ENCODE results near the gene GPC5. TPM values are rescaled to one million over a fixed set of nuclear protein-coding genes. Genes with fewer than 3 reads are reported as not detected.
A peak's percentile ranks its signal among the peaks of the same experiment; 100 is the strongest.
"Not testable (repeated sequence)": the region's sequence is repeated elsewhere in the genome, so short reads cannot be mapped to it uniquely, and the experiment has no call there.

GPC5 gene
- total RNA-seq, 1 donor from 2014 or later, result 8.7 TPM

DNA sequence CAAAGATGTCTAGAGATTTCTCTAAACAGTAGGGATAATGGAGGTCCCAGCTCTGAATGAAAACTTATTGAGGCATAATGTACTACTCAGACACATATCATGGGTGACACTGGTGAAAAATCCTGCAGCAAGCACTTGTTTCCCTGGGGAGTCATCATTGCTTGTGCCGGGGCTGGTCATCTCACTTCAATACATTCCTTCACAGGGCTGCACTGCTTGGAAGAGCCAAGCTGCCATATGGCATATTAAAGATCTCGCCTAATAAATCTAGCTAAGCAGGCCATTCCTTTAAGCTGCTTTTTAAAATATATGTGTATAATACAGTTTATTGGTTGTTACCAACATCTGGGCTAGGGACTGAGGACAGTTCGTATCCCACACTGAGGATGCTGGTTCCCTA, 1496.0 kb downstream of the GPC5 start:
- no peak overlapping the region for H3K4me3 ChIP-seq
- no peaks in the 10 kb centered on the region for H3K27me3 ChIP-seq (ENCODE audit: low read depth)
- H3K27ac ChIP-seq, result no peak overlapping the region
- no peaks in the 10 kb centered on the region for H3K4me1 ChIP-seq
- H3K9me3 ChIP-seq, result peaks cover 5% of the 10 kb centered on the region
- no peaks in the 10 kb centered on the region for H3K36me3 ChIP-seq
- TF ChIP-seq, protein P1, sequence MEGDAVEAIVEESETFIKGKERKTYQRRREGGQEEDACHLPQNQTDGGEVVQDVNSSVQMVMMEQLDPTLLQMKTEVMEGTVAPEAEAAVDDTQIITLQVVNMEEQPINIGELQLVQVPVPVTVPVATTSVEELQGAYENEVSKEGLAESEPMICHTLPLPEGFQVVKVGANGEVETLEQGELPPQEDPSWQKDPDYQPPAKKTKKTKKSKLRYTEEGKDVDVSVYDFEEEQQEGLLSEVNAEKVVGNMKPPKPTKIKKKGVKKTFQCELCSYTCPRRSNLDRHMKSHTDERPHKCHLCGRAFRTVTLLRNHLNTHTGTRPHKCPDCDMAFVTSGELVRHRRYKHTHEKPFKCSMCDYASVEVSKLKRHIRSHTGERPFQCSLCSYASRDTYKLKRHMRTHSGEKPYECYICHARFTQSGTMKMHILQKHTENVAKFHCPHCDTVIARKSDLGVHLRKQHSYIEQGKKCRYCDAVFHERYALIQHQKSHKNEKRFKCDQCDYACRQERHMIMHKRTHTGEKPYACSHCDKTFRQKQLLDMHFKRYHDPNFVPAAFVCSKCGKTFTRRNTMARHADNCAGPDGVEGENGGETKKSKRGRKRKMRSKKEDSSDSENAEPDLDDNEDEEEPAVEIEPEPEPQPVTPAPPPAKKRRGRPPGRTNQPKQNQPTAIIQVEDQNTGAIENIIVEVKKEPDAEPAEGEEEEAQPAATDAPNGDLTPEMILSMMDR (IDR thresholded peaks at IDR 0.05), result no peak
- ATAC-seq, result no peak
- no peak for DNase-seq
- intact Hi-C loops (cut with DNase I), result no loop called here

- Histone ChIP-seq H3K27ac (no peak overlapping the region), H3K36me3 (no peaks in the 10 kb centered on the region), H3K27me3 (ENCODE audit: low read depth) (no peaks in the 10 kb centered on the region), H3K4me3 (no peak overlapping the region), H3K4me1 (no peaks in the 10 kb centered on the region), H3K9me3 (peaks cover 5% of the 10 kb centered on the region)
- ATAC-seq, result no peak
- intact Hi-C loops (cut with DNase I), result no loop called here
- TF ChIP-seq, protein P1 (IDR thresholded peaks at IDR 0.05), result no peak
- no peak for DNase-seq
Measured at GRCh38 chr13:92896842-92897241, 1498.4 kb downstream of the GPC5 start.

DNA sequence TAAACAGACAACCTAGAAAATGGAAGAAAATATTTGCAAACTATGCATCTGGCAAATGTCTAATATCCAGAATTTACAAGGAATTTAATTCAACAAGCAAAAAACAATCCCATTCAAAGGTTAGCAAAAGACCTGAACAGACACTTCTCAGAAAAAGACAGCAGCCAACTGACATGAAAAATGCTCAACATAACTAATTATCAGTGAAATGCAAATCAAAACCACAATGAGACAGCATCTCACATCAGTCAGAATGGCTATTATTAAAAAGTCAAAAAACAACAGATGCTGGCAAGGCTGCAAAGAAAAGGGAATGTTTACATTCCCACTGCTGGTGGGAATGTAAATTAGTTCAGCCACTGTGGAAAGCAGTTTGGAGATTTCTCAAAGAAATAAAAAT, 1500.5 kb downstream of the GPC5 start:
- ATAC-seq; H3K4me1 ChIP-seq; DNase-seq; intact Hi-C loops (cut with DNase I); H3K4me3 ChIP-seq; H3K27me3 ChIP-seq (ENCODE audit: low read depth); H3K36me3 ChIP-seq; H3K9me3 ChIP-seq; H3K27ac ChIP-seq: not testable (repeated sequence)

GRCh38 chr13:92900446-92900845, 1502.0 kb downstream of the GPC5 start:
- Histone ChIP-seq H3K4me3 (no peak overlapping the region), H3K4me1 (no peaks in the 10 kb centered on the region), H3K27ac (no peak overlapping the region), H3K36me3 (no peaks in the 10 kb centered on the region), H3K27me3 (ENCODE audit: low read depth) (no peaks in the 10 kb centered on the region), H3K9me3 (peaks cover 5% of the 10 kb centered on the region)
- ATAC-seq (no peak), DNase-seq (no peak)
- TF ChIP-seq, protein P1 (IDR thresholded peaks at IDR 0.05), result no peak
- intact Hi-C loops (cut with DNase I), result no loop called here

DNA sequence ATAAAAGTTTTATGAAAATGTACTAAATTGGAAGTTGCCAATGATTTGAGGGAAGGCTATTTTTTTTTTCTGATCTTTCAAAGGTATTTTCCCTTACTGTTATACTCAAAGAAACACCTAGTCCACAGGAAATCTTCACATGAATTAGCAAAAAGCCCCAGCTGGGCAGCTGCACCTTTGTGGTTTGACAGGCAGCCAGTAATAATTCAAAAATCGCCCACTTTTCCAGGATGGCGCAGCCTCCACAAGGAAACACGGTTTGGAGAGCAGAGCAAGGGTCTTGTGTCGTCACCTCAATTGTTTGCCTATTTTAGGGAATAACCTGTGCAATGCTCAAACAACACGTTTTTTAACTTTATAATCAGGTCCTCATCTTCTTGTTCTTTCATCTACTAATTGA, 1503.3 kb downstream of the GPC5 start:
- no peak for DNase-seq

GRCh38 chr13:92912629-92913028, 1514.2 kb downstream of the GPC5 start:
- Histone ChIP-seq H3K27me3 (ENCODE audit: low read depth) (no peaks in the 10 kb centered on the region), H3K4me1 (no peaks in the 10 kb centered on the region)

More for the DNA sequence above, 1503.3 kb downstream of the GPC5 start:
- intact Hi-C loops (cut with DNase I), result no loop called here
- TF ChIP-seq, protein P1 (IDR thresholded peaks at IDR 0.05), result no peak
- peak in 1 of 2 donors; percentile 49 for ATAC-seq
- Histone ChIP-seq H3K27me3 (ENCODE audit: low read depth) (no peaks in the 10 kb centered on the region), H3K4me3 (no peak overlapping the region), H3K27ac (no peak overlapping the region), H3K36me3 (no peaks in the 10 kb centered on the region), H3K9me3 (peaks cover 5% of the 10 kb centered on the region), H3K4me1 (no peaks in the 10 kb centered on the region)

More at GRCh38 chr13:92912629-92913028, 1514.2 kb downstream of the GPC5 start:
- Histone ChIP-seq H3K27ac (no peak overlapping the region), H3K4me3 (no peak overlapping the region), H3K9me3 (no peaks in the 10 kb centered on the region), H3K36me3 (no peaks in the 10 kb centered on the region)
- TF ChIP-seq, protein P1 (IDR thresholded peaks at IDR 0.05), result no peak
- no peak for DNase-seq
- ATAC-seq, result no peak
- intact Hi-C loops (cut with DNase I), result no loop called here
